Liver (tissue), 3 donors: ENCODE results near the gene PRAMEF12.

Experiments
- CTCF ChIP-seq: fragments of 150-350 bp; IDR thresholded peaks from 2 replicates; pipeline ENCODE4 v1.5.1; 2017; ENCODE audit warnings: improper control_type of control experiment, low read depth, low read length; ENCODE audit not compliant: missing input control
- EGR1 ChIP-seq, 2 donors: IDR thresholded peaks; 2 replicates each; pipeline ENCODE4 v1.6.1; 2016 to 2018; ENCODE audit warnings: antibody characterized with exemption in 2 of 2, low read depth in 2 of 2
- FOXA1 ChIP-seq: IDR thresholded peaks from 2 replicates; pipeline ENCODE4 v1.6.1; 2016; ENCODE audit warnings: antibody characterized with exemption
- GABPA ChIP-seq, 2 donors: IDR thresholded peaks in 1 of 2; conservative IDR thresholded peaks in 1 of 2; 2 replicates each; pipeline ENCODE4 v1.6.1; 2016; ENCODE audit warnings: antibody characterized with exemption in 2 of 2, mild to moderate bottlenecking in 1 of 2, moderate library complexity in 1 of 2
- MAX ChIP-seq: IDR thresholded peaks from 2 replicates; pipeline ENCODE4 v1.6.1; 2016; ENCODE audit warnings: antibody characterized with exemption
- RAD21 ChIP-seq, 2 donors: IDR thresholded peaks; 2 replicates each; pipeline ENCODE4 v1.6.1; 2016; ENCODE audit warnings: antibody characterized with exemption in 2 of 2, mild to moderate bottlenecking in 2 of 2
- RXRA ChIP-seq, 2 donors: IDR thresholded peaks; 2 replicates each; pipeline ENCODE4 v1.6.1; 2017 to 2018; ENCODE audit warnings: antibody characterized with exemption in 2 of 2, mild to moderate bottlenecking in 1 of 2
- SP1 ChIP-seq: IDR thresholded peaks from 2 replicates; pipeline ENCODE4 v1.6.1; 2018; ENCODE audit warnings: antibody characterized with exemption, mild to moderate bottlenecking
- TAF1 ChIP-seq: conservative IDR thresholded peaks from 2 replicates; pipeline ENCODE4 v1.6.1; 2016; ENCODE audit warnings: antibody characterized with exemption, mild to moderate bottlenecking
- YY1 ChIP-seq: IDR thresholded peaks from 2 replicates; pipeline ENCODE4 v1.6.1; 2016; ENCODE audit warnings: antibody characterized with exemption, mild to moderate bottlenecking
- TF ChIP-seq, protein P1 (sequence below): IDR thresholded peaks from 2 replicates; pipeline ENCODE4 v1.6.1; 2016; ENCODE audit warnings: antibody characterized with exemption, mild to moderate bottlenecking
- TF ChIP-seq, protein P2 (sequence below): IDR thresholded peaks from 2 replicates; pipeline ENCODE4 v1.6.1; 2016; ENCODE audit warnings: antibody characterized with exemption
- TF ChIP-seq, protein P3 (sequence below): IDR thresholded peaks from 2 replicates; pipeline ENCODE4 v1.6.1; 2016; ENCODE audit warnings: antibody characterized with exemption
- donor health status: healthy.
- donor health status: healthy.

DNA sequence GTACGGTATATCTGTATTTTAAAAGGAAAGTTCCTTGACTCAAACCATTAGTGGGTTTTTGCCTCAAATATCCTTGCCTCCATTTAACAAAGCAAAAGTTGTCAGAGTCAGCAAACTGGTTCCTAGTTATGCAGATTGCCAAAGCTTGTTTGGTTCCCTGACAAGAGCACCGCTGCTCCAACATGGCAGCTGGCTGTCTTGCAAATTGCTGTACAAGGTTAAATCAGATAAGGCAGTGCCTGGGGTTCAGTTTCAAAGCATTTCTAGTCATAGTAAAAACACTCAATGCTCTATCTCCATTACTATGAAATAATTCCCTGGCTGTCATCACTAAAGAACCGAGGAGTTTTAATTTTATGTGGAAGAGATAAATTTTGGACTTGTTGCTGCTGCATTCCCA is 38.9 kb upstream of the PRAMEF12 start:
- TF ChIP-seq CTCF (no peak), GABPA (IDR thresholded peaks at IDR 0.05 in 1 of 2, conservative IDR thresholded peaks at IDR 0.05 in 1 of 2) (no peak), EGR1 (IDR thresholded peaks at IDR 0.05; ENCODE audit: low read depth in 2 of 2) (no peak), MAX (no peak), TAF1 (no peak), RXRA (IDR thresholded peaks at IDR 0.05) (no peak), RAD21 (IDR thresholded peaks at IDR 0.05) (no peak), SP1 (no peak), YY1 (no peak), FOXA1 (no peak)
- TF ChIP-seq, protein P1, sequence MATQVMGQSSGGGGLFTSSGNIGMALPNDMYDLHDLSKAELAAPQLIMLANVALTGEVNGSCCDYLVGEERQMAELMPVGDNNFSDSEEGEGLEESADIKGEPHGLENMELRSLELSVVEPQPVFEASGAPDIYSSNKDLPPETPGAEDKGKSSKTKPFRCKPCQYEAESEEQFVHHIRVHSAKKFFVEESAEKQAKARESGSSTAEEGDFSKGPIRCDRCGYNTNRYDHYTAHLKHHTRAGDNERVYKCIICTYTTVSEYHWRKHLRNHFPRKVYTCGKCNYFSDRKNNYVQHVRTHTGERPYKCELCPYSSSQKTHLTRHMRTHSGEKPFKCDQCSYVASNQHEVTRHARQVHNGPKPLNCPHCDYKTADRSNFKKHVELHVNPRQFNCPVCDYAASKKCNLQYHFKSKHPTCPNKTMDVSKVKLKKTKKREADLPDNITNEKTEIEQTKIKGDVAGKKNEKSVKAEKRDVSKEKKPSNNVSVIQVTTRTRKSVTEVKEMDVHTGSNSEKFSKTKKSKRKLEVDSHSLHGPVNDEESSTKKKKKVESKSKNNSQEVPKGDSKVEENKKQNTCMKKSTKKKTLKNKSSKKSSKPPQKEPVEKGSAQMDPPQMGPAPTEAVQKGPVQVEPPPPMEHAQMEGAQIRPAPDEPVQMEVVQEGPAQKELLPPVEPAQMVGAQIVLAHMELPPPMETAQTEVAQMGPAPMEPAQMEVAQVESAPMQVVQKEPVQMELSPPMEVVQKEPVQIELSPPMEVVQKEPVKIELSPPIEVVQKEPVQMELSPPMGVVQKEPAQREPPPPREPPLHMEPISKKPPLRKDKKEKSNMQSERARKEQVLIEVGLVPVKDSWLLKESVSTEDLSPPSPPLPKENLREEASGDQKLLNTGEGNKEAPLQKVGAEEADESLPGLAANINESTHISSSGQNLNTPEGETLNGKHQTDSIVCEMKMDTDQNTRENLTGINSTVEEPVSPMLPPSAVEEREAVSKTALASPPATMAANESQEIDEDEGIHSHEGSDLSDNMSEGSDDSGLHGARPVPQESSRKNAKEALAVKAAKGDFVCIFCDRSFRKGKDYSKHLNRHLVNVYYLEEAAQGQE, result no peak
- TF ChIP-seq, protein P2, sequence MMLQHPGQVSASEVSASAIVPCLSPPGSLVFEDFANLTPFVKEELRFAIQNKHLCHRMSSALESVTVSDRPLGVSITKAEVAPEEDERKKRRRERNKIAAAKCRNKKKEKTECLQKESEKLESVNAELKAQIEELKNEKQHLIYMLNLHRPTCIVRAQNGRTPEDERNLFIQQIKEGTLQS, result no peak
- TF ChIP-seq, protein P3, sequence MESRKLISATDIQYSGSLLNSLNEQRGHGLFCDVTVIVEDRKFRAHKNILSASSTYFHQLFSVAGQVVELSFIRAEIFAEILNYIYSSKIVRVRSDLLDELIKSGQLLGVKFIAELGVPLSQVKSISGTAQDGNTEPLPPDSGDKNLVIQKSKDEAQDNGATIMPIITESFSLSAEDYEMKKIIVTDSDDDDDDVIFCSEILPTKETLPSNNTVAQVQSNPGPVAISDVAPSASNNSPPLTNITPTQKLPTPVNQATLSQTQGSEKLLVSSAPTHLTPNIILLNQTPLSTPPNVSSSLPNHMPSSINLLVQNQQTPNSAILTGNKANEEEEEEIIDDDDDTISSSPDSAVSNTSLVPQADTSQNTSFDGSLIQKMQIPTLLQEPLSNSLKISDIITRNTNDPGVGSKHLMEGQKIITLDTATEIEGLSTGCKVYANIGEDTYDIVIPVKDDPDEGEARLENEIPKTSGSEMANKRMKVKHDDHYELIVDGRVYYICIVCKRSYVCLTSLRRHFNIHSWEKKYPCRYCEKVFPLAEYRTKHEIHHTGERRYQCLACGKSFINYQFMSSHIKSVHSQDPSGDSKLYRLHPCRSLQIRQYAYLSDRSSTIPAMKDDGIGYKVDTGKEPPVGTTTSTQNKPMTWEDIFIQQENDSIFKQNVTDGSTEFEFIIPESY, result no peak
